Liver (tissue), 3 donors: ENCODE data around the gene CD68.

Source experiments
- CTCF ChIP-seq: fragments of 150-350 bp; IDR thresholded peaks from 2 replicates; pipeline ENCODE4 v1.5.1; 2017; ENCODE audit warnings: improper control_type of control experiment, low read depth, low read length; ENCODE audit not compliant: missing input control
- MAX ChIP-seq: IDR thresholded peaks from 2 replicates; pipeline ENCODE4 v1.6.1; 2016; ENCODE audit warnings: antibody characterized with exemption
- SP1 ChIP-seq: IDR thresholded peaks from 2 replicates; pipeline ENCODE4 v1.6.1; 2018; ENCODE audit warnings: antibody characterized with exemption, mild to moderate bottlenecking
- ZBTB33 ChIP-seq: IDR thresholded peaks from 2 replicates; pipeline ENCODE4 v1.6.1; 2016; ENCODE audit warnings: antibody characterized with exemption
- donor health status: healthy.
- donor health status: healthy.

- no peak for TF ChIP-seq SP1
- no peak for TF ChIP-seq MAX
- no peak for TF ChIP-seq CTCF
- no peak for TF ChIP-seq ZBTB33
These were observed 3.0 kb upstream of the CD68 start for GRCh38 chr17:7576432-7576937.
